IPS-15b (cell line): ENCODE data around the gene NXN.

Source experiments
- H3K27me3 ChIP-seq: one replicate; pipeline ENCODE4 v1.6.1; 2013; ENCODE audit warnings: low read length; ENCODE audit not compliant: control insufficient read depth, insufficient read depth
- H3K36me3 ChIP-seq: one replicate; pipeline ENCODE4 v1.6.1; 2013; ENCODE audit warnings: low read length; ENCODE audit not compliant: control insufficient read depth, insufficient read depth
- H3K4me1 ChIP-seq: one replicate; pipeline ENCODE4 v1.6.1; 2013; ENCODE audit warnings: mild to moderate bottlenecking, low read length; ENCODE audit not compliant: control insufficient read depth, insufficient read depth
- H3K4me3 ChIP-seq: one replicate; pipeline ENCODE4 v1.5.1; 2013; ENCODE audit warnings: low read depth, low read length
- H3K9ac ChIP-seq: one replicate; pipeline ENCODE4 v1.6.1; 2013; ENCODE audit warnings: low read depth, mild to moderate bottlenecking, low read length
- H3K9me3 ChIP-seq: one replicate; pipeline ENCODE4 v1.6.1; 2013; ENCODE audit warnings: mild to moderate bottlenecking, low read length; ENCODE audit not compliant: control insufficient read depth, insufficient read depth

NXN gene

DNA sequence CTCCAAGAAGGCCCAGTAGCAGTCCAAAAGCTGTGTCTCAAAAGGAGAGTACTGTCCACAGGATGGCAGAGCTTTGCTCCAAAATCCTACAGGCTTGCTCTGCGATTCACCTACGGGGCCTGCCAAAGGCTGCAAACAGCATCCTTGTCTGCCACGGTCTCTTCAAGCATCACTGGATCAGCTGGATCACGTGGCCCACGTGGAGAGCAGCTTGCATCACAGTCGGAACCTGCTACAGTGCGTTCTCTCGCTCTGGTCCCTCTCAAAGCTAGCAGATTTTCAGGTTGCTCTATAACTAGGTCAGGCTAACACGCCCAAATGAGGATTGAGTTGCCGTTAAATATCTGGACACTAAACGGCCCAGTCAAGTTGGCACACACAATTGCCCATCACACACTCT is 9.0 kb upstream of the NXN start:
- no peaks in the 10 kb centered on the region for H3K27me3 ChIP-seq
- H3K4me3 ChIP-seq, result no peak overlapping the region
- H3K36me3 ChIP-seq, result no peaks in the 10 kb centered on the region
- H3K9me3 ChIP-seq, result no peaks in the 10 kb centered on the region
- no peaks in the 10 kb centered on the region for H3K4me1 ChIP-seq
- H3K9ac ChIP-seq, result no peak overlapping the region

DNA sequence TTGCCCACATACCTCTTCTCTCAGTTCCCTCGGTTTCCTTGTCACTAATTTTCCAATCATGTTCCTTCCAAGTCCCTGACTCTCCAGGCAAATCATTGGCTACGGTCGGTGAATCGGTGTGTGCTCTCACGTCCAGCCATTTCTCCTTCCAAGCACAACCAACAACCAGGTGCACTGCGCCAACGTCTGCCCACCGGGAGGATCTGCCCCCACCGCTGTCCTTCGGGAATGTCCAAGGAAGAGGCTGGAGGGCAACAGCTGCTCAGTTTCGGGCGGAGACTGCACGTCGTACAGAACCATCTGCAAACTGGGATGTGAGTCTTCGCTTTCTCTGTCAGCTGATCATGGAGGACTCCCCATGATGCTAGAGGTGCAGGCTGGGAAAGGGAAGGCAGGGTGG is 8.4 kb upstream of the NXN start:
- Histone ChIP-seq H3K4me1 (no peaks in the 10 kb centered on the region), H3K36me3 (no peaks in the 10 kb centered on the region), H3K27me3 (no peaks in the 10 kb centered on the region)

DNA sequence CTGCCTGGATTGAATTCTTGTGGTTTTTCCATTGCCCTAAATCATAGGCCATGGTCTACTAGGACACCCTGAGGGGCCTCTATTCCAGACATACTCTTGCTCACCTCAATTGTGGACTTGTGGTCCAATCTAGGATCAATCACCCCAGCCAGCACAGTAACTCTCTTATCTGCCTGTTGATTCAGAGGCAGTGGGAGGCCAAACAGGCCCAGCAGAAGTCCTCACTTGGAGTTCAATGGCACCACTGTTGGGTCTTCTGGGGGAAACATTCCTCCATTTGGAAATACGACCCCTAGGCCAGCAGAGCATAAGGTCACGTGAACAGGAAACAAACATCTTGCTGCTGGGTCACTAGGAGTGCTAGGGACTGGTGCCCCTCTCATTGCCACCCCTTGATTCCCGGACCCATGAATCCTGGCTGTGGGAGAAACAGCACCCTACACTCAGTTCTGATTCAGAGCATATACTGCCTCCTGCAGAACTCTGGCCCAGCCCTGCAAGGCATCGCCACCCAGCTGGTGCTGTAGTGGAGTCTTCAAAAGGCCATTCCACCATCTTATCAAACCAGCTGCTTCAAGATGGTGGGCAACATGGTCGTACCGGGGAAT is 6.8 kb upstream of the NXN start:
- H3K36me3 ChIP-seq, result no peaks in the 10 kb centered on the region
- H3K9ac ChIP-seq, result no peak overlapping the region
- no peaks in the 10 kb centered on the region for H3K4me1 ChIP-seq
- no peak overlapping the region for H3K4me3 ChIP-seq
- no peaks in the 10 kb centered on the region for H3K27me3 ChIP-seq
- H3K9me3 ChIP-seq, result no peaks in the 10 kb centered on the region

More for the DNA sequence above, 8.4 kb upstream of the NXN start:
- Histone ChIP-seq H3K4me3 (no peak overlapping the region), H3K9ac (no peak overlapping the region), H3K9me3 (no peaks in the 10 kb centered on the region)

GRCh38 chr17:983921-984320 is 4.3 kb upstream of the NXN start:
- H3K4me3 ChIP-seq, result no peak overlapping the region

GRCh38 chr17:981292-981658 is 1.7 kb upstream of the NXN start:
- no peaks in the 10 kb centered on the region for H3K27me3 ChIP-seq
- H3K9ac ChIP-seq, result no peak overlapping the region
- no peaks in the 10 kb centered on the region for H3K9me3 ChIP-seq
- H3K4me3 ChIP-seq, result no peak overlapping the region
- H3K36me3 ChIP-seq, result no peaks in the 10 kb centered on the region
- H3K4me1 ChIP-seq, result peaks cover 13% of the 10 kb centered on the region

More at GRCh38 chr17:983921-984320, 4.3 kb upstream of the NXN start:
- Histone ChIP-seq H3K9me3 (no peaks in the 10 kb centered on the region), H3K9ac (no peak overlapping the region), H3K27me3 (no peaks in the 10 kb centered on the region), H3K4me1 (no peaks in the 10 kb centered on the region), H3K36me3 (no peaks in the 10 kb centered on the region)

DNA sequence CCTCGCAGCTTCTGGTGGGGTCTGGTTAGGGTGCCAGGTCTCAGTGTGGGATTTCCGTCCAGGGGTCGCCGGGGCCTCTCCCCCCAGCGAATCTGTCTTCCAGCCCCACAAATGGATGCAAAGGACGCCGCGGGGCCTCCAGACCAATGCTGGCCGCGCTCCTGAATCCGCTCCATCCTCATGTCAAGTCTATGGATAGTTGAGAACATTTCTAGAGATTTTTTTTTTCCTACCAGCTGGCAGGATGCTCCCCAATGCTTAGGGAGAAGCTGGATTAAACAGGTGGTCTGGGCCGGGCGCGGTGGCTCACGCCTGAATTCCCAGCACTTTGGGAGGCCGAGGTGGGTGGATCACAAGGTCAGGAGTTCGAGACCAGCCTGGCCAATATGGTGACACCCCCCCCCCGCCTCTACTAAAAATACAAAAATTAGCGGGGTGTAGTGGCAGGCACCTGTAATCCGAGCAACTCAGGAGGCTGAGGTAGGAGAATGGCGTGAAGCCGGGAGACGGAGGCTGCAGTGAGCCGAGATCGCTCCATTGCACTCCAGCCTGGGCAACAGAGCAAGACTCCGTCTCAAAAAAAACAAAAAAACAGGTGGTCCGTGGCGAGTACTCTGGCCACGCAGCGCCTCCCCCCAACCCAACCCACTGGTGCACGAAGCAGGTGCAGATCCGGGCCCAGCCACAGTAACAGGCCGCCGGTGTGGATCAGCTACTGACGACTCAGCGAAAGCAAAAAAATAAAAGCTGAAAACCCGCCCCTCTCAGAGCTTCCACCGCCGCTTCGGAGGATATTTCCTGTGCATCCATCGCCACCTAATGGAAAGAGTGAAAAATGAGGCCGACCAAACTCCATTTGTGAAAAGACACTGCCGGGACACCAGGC is 1.1 kb upstream of the NXN start:
- Histone ChIP-seq H3K9me3 (no peaks in the 10 kb centered on the region), H3K27me3 (no peaks in the 10 kb centered on the region), H3K9ac (no peak overlapping the region), H3K4me1 (peaks cover 19% of the 10 kb centered on the region), H3K36me3 (no peaks in the 10 kb centered on the region), H3K4me3 (peak overlapping the region; percentile 59)

GRCh38 chr17:979212-979538 is 401 bp downstream of the NXN start:
- Histone ChIP-seq H3K9ac (no peak overlapping the region), H3K27me3 (no peaks in the 10 kb centered on the region), H3K9me3 (no peaks in the 10 kb centered on the region), H3K4me3 (peak overlapping the region; percentile 61), H3K36me3 (no peaks in the 10 kb centered on the region), H3K4me1 (peaks cover 22% of the 10 kb centered on the region)

DNA sequence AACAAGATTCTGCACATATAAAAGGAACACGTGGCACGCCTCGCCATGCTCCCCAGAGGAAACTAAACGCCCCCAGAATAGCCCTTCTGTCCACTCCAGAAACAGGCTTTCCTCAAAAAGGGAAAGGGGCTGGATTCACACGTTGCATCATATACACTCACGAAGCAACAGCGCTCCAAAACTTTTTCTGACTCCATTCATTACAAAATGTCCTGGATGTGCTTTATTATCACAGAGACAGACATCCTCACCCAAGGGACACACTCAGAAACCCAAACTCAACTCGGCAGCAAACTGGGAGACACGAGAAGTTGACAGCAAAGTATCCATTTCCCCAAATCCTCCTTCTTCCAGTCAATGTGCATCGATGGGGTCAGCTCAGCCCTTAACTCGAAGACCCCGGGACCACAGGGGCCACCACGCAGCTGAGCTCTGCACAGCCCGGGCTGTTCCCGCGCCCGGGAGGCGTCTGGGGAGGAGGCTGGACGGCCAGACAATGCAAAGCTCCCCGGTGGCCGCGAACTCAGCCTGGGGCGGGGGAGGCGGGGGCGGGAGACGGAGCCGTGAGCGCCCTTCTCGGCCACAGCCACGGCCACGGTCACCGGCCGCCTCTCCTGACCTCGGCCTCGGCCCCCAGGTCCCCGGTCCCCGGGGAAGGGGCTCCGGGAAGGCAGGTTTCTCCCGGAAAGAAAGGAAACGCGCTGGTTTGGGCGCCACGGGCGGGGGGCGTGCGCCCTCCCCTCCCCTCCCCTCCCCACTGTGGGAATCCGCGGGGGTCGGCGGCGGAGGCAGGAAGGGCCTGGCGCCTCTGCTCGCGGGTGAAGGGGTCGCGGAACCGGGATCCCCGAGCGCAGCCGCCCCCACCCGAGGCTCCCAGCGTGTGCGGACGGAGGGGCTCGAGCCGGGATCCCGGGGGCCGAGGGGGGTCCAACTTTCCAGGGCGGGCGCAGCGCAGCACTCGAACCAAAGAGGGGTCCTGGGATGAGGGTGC is 1.2 kb downstream of the NXN start:
- peak overlapping the region; percentile 90 for H3K4me3 ChIP-seq
- H3K36me3 ChIP-seq, result no peaks in the 10 kb centered on the region
- H3K4me1 ChIP-seq, result peaks cover 22% of the 10 kb centered on the region
- H3K9me3 ChIP-seq, result no peaks in the 10 kb centered on the region
- peak overlapping the region; percentile 71 for H3K9ac ChIP-seq
- no peaks in the 10 kb centered on the region for H3K27me3 ChIP-seq

DNA sequence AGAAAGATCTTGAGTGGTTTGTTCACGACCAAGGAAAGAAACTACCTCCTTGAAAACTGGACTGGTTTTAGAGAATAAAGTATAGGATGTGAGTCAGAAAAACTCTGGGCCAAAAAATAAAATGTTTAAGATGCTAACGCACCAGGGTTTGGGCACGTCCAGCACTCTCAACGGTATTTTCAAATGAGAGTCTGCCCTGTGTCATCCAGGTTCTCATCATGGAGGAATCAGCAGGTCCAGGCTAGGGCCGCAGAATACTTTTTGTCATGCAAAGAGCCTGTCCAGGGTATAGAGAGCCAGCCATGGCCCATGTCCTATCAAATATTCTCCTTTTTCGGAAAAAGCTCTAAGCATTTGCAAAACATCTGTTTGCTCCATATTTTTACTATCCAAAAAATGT is 2.4 kb downstream of the NXN start:
- Histone ChIP-seq H3K9ac (no peak overlapping the region), H3K4me3 (peak overlapping the region; percentile 90)

DNA sequence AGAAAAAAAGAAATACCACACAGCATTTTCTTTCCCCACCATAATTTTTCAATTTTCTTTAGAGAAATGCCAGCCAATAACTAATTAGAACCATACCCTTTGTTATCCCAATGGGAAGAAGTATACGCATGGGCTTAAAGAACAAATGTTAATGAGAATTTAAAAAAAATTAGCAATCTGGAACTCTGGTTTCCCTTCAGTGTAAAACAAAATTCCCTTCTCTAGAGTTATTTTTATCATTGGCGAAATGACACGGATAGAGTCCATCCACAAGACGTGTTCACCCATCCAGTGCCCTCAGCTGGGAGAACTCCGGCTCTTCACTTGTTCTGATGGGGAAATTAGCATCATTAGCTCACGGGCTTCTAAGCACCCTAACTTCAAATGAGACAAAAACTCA is 3.3 kb downstream of the NXN start:
- peaks cover 22% of the 10 kb centered on the region for H3K4me1 ChIP-seq
- H3K9ac ChIP-seq, result no peak overlapping the region
- no peaks in the 10 kb centered on the region for H3K9me3 ChIP-seq
- H3K27me3 ChIP-seq, result no peaks in the 10 kb centered on the region
- H3K4me3 ChIP-seq, result no peak overlapping the region
- H3K36me3 ChIP-seq, result no peaks in the 10 kb centered on the region

More for the DNA sequence above, 2.4 kb downstream of the NXN start:
- H3K4me1 ChIP-seq, result peaks cover 22% of the 10 kb centered on the region
- no peaks in the 10 kb centered on the region for H3K36me3 ChIP-seq
- H3K27me3 ChIP-seq, result no peaks in the 10 kb centered on the region
- no peaks in the 10 kb centered on the region for H3K9me3 ChIP-seq

- Histone ChIP-seq H3K9ac (no peak overlapping the region), H3K4me3 (no peak overlapping the region), H3K9me3 (no peaks in the 10 kb centered on the region), H3K4me1 (peaks cover 26% of the 10 kb centered on the region), H3K36me3 (no peaks in the 10 kb centered on the region), H3K27me3 (no peaks in the 10 kb centered on the region)
Observed at GRCh38 chr17:975371-975915, 4.1 kb downstream of the NXN start.
